GM21423 (cell line): ENCODE data around the gene SLU7.
"Not testable (repeated sequence)": the region's sequence is repeated elsewhere in the genome, so short reads cannot be mapped to it uniquely, and the experiment has no call there.

Source experiments
- ATAC-seq: cut with Tn5 transposase; IDR thresholded peaks from one replicate; pipeline ENCODE4 v1.9.1; 2021; ENCODE audit warnings: mild to moderate bottlenecking, moderate library complexity; ENCODE audit not compliant: unreplicated experiment

Gene SLU7

GRCh38 chr5:160451281-160451680 is 32.4 kb upstream of the SLU7 start:
- ATAC-seq: no peak

- ATAC-seq: peak; percentile 41
Observed at GRCh38 chr5:160450164-160450932, 31.5 kb upstream of the SLU7 start.

GRCh38 chr5:160449458-160449857 is 30.6 kb upstream of the SLU7 start:
- no peak for ATAC-seq

- ATAC-seq: no peak
Observed at GRCh38 chr5:160448886-160449285, 30.0 kb upstream of the SLU7 start.

- no peak for ATAC-seq
Observed at GRCh38 chr5:160445751-160446150, 26.9 kb upstream of the SLU7 start.

GRCh38 chr5:160445132-160445531 is 26.3 kb upstream of the SLU7 start:
- peak; percentile 36 for ATAC-seq

GRCh38 chr5:160444407-160444806 is 25.5 kb upstream of the SLU7 start:
- ATAC-seq: no peak

GRCh38 chr5:160442824-160443431 is 24.0 kb upstream of the SLU7 start:
- ATAC-seq: peak; percentile 15

- peak; percentile 25 for ATAC-seq
Observed at GRCh38 chr5:160441311-160441781, 22.5 kb upstream of the SLU7 start.

- ATAC-seq: peak; percentile 47
Observed at GRCh38 chr5:160439205-160439600, 20.3 kb upstream of the SLU7 start.

GRCh38 chr5:160438316-160439204 is 19.7 kb upstream of the SLU7 start:
- ATAC-seq: peak; percentile 23

GRCh38 chr5:160437271-160437670 is 18.4 kb upstream of the SLU7 start:
- ATAC-seq: no peak

GRCh38 chr5:160436661-160437060 is 17.8 kb upstream of the SLU7 start:
- ATAC-seq: not testable (repeated sequence)

- ATAC-seq: no peak
Observed at GRCh38 chr5:160436017-160436416, 17.1 kb upstream of the SLU7 start.

GRCh38 chr5:160435532-160435931 is 16.7 kb upstream of the SLU7 start:
- ATAC-seq: no peak

- ATAC-seq: peak; percentile 79
Observed at GRCh38 chr5:160434022-160434531, 15.2 kb upstream of the SLU7 start.

- no peak for ATAC-seq
Observed at GRCh38 chr5:160432787-160433186, 13.9 kb upstream of the SLU7 start.

GRCh38 chr5:160432196-160432595 is 13.3 kb upstream of the SLU7 start:
- ATAC-seq: peak; percentile 33

- ATAC-seq: no peak
Observed at GRCh38 chr5:160427607-160428006, 8.7 kb upstream of the SLU7 start.

- ATAC-seq: no peak
Observed at GRCh38 chr5:160423099-160423498, 4.2 kb upstream of the SLU7 start.

GRCh38 chr5:160421625-160422258 is 2.9 kb upstream of the SLU7 start, which contains the start of gene PTTG1:
TSS of gene PTTG1 (plus strand) at chr5:160421855. CDS start at chr5:160422313, 458 bp downstream.
- peak; percentile 64 for ATAC-seq
